ENCODE results near the gene SYCP2.

DNA sequence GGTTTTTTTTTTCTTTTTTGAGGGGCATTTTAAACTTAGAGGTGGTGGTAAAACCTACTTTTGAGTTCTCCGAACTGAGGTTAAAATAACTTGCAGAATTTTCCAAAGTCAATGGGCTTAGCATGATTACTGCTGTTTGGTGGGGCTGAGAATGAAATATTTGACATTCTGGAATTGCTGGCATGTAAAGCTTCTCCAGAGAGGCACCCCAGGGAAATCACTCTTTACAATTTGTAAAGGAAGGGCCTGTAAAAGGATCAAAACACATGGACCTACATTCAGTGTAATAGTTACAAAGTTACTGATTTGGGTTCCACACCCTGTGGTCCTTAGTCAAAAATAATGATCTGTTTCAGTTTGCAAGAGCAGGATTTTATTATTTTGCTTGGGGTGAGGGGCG is 12.3 kb upstream of the SYCP2 start:
- no peak for TF ChIP-seq POLR2AphosphoS5 (IDR thresholded peaks at IDR 0.05; ENCODE audit: low read depth, low read length)
- no peak for TF ChIP-seq TAF1 (IDR thresholded peaks at IDR 0.05; ENCODE audit: borderline replicate concordance, low read depth, low read length)

All from GM12892 (cell line).